WTC11 (cell line): ENCODE measurements around the gene ITGB3. TPM values are rescaled to one million over a fixed set of nuclear protein-coding genes. Genes with fewer than 3 reads are reported as not detected.

Experiments used
- ATAC-seq: fragments of 200-7000 bp; cut with Tn5 transposase; 2 replicates; pipeline ENCODE4 v1.10.0; 2021; ENCODE audit warnings: mild to moderate bottlenecking, moderate library complexity
- CTCF ChIA-PET: fragments of 300-600 bp; sonication (Branson Sonifier 250); formaldehyde crosslinking; loops from one replicate; lab custom pipeline; 2021; ENCODE audit warnings: antibody characterized with exemption; lab: Charles Lee
- POLR2A ChIA-PET: fragments of 350-600 bp; sonication (Branson Sonifier 250); formaldehyde crosslinking; loops from one replicate; lab custom pipeline; 2021; ENCODE audit warnings: antibody characterized with exemption; lab: Charles Lee
- DNase-seq: peaks from one replicate; pipeline ENCODE4 v3.0.0; 2021; ENCODE audit warnings: low spot score
- H3K27ac Mint-ChIP-seq: 2 replicates; pipeline ENCODE4 v1.8.0; 2021; ENCODE audit warnings: mixed read lengths
- H3K27me3 Mint-ChIP-seq: 2 replicates; pipeline ENCODE4 v1.8.0; 2021; ENCODE audit warnings: low read depth, mild to moderate bottlenecking, moderate library complexity, mixed read lengths
- H3K36me3 Mint-ChIP-seq: 2 replicates; pipeline ENCODE4 v1.8.0; 2021; ENCODE audit warnings: mixed read lengths
- H3K4me1 Mint-ChIP-seq: 2 replicates; pipeline ENCODE4 v1.8.0; 2022; ENCODE audit warnings: mixed read lengths
- H3K4me3 Mint-ChIP-seq: 2 replicates; pipeline ENCODE4 v1.8.0; 2021; ENCODE audit warnings: mild to moderate bottlenecking, moderate library complexity, mixed read lengths
- H3K9me3 Mint-ChIP-seq: 2 replicates; pipeline ENCODE4 v1.8.0; 2021; ENCODE audit warnings: mixed read lengths
- AFF4 ChIP-seq: sonication (generic); formaldehyde crosslinking; IDR thresholded peaks from 2 replicates; pipeline ENCODE4 v1.8.1; 2023; ENCODE audit warnings: mild to moderate bottlenecking, missing genetic modification reagents, borderline replicate concordance
- ATF1 ChIP-seq: sonication (generic); formaldehyde crosslinking; IDR thresholded peaks from 2 replicates; pipeline ENCODE4 v1.8.1; 2023; ENCODE audit warnings: mild to moderate bottlenecking, moderate library complexity, missing genetic modification reagents
- ESRRA ChIP-seq: sonication (generic); formaldehyde crosslinking; IDR thresholded peaks from 2 replicates; pipeline ENCODE4 v1.8.1; 2022; ENCODE audit warnings: mild to moderate bottlenecking, missing genetic modification reagents, borderline replicate concordance
- ETV6 ChIP-seq: sonication (generic); formaldehyde crosslinking; IDR thresholded peaks from 2 replicates; pipeline ENCODE4 v1.8.1; 2022; ENCODE audit warnings: mild to moderate bottlenecking, missing genetic modification reagents
- HMGXB4 ChIP-seq: sonication (generic); formaldehyde crosslinking; IDR thresholded peaks from 2 replicates; pipeline ENCODE4 v1.8.1; 2023; ENCODE audit warnings: mild to moderate bottlenecking, moderate library complexity, missing genetic modification reagents
- IRF2 ChIP-seq: sonication (generic); formaldehyde crosslinking; IDR thresholded peaks from 2 replicates; pipeline ENCODE4 v1.8.0; 2022; ENCODE audit warnings: low read depth, missing genetic modification reagents, borderline replicate concordance
- MYBL2 ChIP-seq: sonication (generic); formaldehyde crosslinking; IDR thresholded peaks from 2 replicates; pipeline ENCODE4 v1.8.1; 2023; ENCODE audit warnings: mild to moderate bottlenecking, moderate library complexity, missing genetic modification reagents
- NFATC4 ChIP-seq: fragments of 250-450 bp; sonication (Bioruptor Pico); IDR thresholded peaks from 2 replicates; pipeline ENCODE4 v1.9.0; 2021; ENCODE audit warnings: mild to moderate bottlenecking
- SMAD4 ChIP-seq: sonication (generic); formaldehyde crosslinking; IDR thresholded peaks from 2 replicates; pipeline ENCODE4 v1.8.0; 2022; ENCODE audit warnings: mild to moderate bottlenecking, missing genetic modification reagents
- TCF7 ChIP-seq: sonication (generic); formaldehyde crosslinking; IDR thresholded peaks from 2 replicates; pipeline ENCODE4 v1.8.0; 2022; ENCODE audit warnings: mild to moderate bottlenecking, low read depth, missing genetic modification reagents, moderate library complexity
- total RNA-seq: library from RNA; stranded (reverse); gene quantifications from 3 replicates; pipeline ENCODE4 v1.2.3, GENCODE V29; 2021
- TF ChIP-seq, protein P1 (sequence below): sonication (generic); formaldehyde crosslinking; conservative IDR thresholded peaks from 2 replicates; pipeline ENCODE4 v1.8.1; 2023; ENCODE audit warnings: mild to moderate bottlenecking, low read depth, missing genetic modification reagents, moderate library complexity
- TF ChIP-seq, protein P2 (sequence below): sonication (generic); formaldehyde crosslinking; IDR thresholded peaks from 2 replicates; pipeline ENCODE4 v1.8.1; 2022; ENCODE audit warnings: low read depth, missing genetic modification reagents, borderline replicate concordance

Gene ITGB3
- total RNA-seq, 1 experiment from 2014 or later: 0.04 TPM

- peaks cover 4% of the 10 kb centered on the region; the same call in 1 of the 2 replicates for H3K9me3 Mint-ChIP-seq
- TF ChIP-seq AFF4 (CRISPR knock-in tag) (no peak), ESRRA (CRISPR knock-in tag) (no peak), SMAD4 (CRISPR knock-in tag) (no peak), MYBL2 (CRISPR knock-in tag) (no peak), ATF1 (CRISPR knock-in tag) (no peak), IRF2 (no peak), NFATC4 (no peak)
- TF ChIP-seq, protein P1, sequence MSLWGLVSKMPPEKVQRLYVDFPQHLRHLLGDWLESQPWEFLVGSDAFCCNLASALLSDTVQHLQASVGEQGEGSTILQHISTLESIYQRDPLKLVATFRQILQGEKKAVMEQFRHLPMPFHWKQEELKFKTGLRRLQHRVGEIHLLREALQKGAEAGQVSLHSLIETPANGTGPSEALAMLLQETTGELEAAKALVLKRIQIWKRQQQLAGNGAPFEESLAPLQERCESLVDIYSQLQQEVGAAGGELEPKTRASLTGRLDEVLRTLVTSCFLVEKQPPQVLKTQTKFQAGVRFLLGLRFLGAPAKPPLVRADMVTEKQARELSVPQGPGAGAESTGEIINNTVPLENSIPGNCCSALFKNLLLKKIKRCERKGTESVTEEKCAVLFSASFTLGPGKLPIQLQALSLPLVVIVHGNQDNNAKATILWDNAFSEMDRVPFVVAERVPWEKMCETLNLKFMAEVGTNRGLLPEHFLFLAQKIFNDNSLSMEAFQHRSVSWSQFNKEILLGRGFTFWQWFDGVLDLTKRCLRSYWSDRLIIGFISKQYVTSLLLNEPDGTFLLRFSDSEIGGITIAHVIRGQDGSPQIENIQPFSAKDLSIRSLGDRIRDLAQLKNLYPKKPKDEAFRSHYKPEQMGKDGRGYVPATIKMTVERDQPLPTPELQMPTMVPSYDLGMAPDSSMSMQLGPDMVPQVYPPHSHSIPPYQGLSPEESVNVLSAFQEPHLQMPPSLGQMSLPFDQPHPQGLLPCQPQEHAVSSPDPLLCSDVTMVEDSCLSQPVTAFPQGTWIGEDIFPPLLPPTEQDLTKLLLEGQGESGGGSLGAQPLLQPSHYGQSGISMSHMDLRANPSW (CRISPR knock-in tag): no peak
- TF ChIP-seq, protein P2, sequence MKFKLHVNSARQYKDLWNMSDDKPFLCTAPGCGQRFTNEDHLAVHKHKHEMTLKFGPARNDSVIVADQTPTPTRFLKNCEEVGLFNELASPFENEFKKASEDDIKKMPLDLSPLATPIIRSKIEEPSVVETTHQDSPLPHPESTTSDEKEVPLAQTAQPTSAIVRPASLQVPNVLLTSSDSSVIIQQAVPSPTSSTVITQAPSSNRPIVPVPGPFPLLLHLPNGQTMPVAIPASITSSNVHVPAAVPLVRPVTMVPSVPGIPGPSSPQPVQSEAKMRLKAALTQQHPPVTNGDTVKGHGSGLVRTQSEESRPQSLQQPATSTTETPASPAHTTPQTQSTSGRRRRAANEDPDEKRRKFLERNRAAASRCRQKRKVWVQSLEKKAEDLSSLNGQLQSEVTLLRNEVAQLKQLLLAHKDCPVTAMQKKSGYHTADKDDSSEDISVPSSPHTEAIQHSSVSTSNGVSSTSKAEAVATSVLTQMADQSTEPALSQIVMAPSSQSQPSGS (CRISPR knock-in tag): no peak
- TF ChIP-seq, all 79 proteins: peak for 0
- Mint-ChIP-seq H3K36me3 (no peaks in the 10 kb centered on the region), H3K27ac (no peak overlapping the region), H3K27me3 (peaks cover 39% of the 10 kb centered on the region), H3K4me1 (peaks cover 28% of the 10 kb centered on the region), H3K4me3 (no peak overlapping the region)
- no peak for ATAC-seq
- ChIA-PET POLR2A (no interaction called here), CTCF (no interaction called here)
- no peak for DNase-seq
Observed at GRCh38 chr17:47250855-47251254, 2.8 kb upstream of the ITGB3 start.

DNA sequence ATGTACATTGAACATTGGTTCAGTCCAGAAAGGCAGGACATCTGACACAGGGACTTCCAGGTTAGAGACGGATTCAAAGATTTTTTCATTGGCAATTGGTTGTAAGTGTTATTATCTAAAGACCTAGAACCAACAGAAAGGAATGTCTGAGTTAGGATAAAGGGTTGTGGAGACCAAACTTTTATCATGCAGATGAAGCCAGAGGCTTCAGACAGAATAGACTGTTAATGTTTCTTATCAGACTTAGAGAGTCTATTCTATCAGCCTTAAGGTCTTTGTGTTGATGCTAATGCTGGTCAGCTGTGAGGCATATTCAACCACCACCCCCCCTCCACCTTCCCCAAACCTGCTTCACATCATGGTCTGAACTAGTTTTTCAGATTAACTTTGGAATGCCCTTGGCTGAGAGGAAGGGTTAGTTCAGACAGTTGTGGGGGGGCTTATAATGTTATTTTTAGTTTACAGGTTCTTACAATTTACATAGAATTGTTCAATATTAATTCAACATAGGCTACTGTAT, 2.1 kb upstream of the ITGB3 start:
- Mint-ChIP-seq H3K27ac (no peak overlapping the region), H3K9me3 (peaks cover 4% of the 10 kb centered on the region; the same call in 1 of the 2 replicates), H3K36me3 (no peaks in the 10 kb centered on the region), H3K4me3 (no peak overlapping the region), H3K27me3 (peaks cover 42% of the 10 kb centered on the region), H3K4me1 (peaks cover 30% of the 10 kb centered on the region)
- TF ChIP-seq TCF7 (CRISPR knock-in tag): no peak
- no peak for TF ChIP-seq ETV6 (CRISPR knock-in tag)
- no peak for TF ChIP-seq HMGXB4
- CTCF ChIA-PET: interaction anchor here (2.9 kb wide), 1 partner anchor 24 kb away, joined by 11 read pairs; no protein-coding TSS in a partner anchor
- DNase-seq (no peak), ATAC-seq (no peak; the same call in 1 of the 2 replicates)
- POLR2A ChIA-PET: no interaction called here
